Measurements from ENCODE around the gene F10.

Gene F10

GRCh38 chr13:113140677-113141600 is 18.3 kb downstream of the F10 start:
- no peak for FAIRE-seq

- FAIRE-seq, result no peak
Measured at GRCh38 chr13:113141601-113141970, 19.0 kb downstream of the F10 start.

DNA sequence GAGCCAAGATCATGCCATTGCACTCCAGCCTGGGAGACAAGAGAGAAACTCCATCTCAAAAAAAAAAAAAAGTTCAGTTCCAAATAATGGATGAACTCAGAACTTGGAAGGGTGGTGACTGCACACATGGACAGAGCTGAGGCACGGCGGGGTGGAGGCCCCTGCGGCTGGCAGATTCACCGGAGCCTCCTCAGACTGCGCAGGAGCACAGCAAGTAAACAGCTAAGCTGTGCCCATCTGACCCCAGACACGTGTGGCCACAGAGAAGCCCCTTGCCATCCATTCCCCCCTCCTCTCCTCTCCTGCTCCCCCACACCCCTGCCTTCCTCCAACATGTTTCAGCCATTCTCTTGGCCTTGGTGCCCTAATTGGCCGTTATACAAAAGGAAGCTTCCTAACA is 20.3 kb downstream of the F10 start:
- FAIRE-seq, result no peak

GRCh38 chr13:113143466-113144254 is 21.1 kb downstream of the F10 start:
- no peak for FAIRE-seq

DNA sequence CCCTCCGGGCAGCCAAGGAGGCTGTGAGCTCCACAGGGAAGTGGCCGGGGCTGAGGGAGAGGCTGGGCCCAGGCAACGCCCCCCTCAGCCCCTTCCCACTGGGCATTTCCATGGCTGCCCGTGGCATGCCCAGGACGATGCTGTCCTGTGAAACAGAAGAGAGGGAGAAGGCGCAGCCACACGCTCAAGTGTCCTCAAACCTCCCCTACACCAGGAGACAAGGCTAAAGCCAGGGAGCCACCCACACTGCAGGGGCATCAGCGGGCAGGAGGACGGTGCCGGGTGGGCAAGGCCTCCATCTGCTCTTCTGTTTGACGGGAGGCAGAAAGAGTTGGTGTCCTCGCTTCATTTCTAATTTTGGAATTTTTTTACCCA is 21.6 kb downstream of the F10 start:
- FAIRE-seq, result no peak

DNA sequence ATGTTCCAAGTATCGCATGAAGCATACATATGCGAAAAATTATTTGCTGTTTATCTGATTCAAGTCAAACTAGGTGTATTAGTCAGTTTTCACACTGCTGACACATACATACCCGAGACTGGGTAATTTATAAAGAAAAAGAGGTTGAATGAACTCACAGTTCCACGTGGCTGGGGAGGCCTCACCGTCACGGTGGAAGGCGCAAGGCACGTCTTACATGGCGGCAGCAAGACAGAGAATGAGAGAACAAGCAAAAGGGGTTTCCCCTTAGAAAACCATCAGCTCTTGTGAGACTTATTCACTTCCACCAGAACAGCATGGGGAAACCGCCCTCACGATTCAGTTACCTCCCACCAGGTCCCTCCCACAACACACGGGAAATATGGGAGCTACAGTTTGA is 22.9 kb downstream of the F10 start:
- no peak for FAIRE-seq

DNA sequence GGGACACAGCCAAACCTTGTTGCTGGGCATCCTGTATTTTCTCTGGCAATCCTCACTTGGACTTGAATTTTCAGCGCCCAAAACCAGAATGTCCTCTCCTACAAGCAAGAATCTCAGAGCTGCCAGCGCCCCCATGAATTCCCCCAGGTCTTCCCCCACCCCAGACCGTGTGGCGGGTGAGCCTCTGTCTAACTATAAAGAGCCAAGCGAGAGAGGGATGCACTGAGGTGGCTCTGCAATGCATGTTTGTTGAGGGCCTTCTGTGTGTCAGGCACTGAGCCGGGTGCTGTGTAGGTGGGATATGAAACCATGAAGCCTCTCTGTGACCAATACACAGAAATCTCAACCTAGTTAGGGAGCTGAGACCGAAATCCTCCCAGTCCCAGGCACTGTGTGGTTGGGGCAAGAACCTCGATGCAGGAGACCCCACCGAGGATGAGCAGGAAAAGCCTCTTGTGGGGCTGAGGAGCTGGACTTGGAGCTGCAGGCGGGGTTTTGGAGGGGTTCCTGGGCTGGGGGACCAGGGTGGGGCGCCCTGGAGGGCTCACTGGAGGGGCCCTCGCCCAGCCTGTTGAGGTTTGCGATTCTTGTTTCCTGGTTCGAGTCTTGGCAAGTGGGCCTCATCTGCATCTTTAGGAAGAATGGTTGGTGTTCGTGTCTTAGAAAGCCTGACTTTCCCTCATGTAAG is 23.5 kb downstream of the F10 start:
- FAIRE-seq, result no peak

DNA sequence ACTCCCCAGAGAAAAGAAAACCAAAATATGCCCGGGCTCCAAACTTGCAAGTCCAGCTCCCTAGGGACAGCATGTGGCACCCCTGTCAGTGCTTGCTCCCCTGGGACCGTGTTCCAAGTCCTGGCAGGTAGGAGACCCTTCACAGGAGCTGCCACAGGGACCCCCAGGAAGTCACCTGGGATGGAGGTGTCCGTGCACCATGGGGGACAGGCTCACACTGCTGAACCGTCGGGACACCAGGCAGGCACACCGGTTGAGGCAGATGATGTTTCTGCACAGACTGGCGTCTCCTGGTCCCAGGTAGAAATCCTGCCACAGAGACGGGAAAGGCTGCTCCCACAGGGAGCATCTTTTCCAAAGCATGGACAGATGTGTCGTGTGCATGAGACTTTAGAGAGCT is 24.2 kb downstream of the F10 start:
- no peak for FAIRE-seq

GRCh38 chr13:113147206-113147605 is 24.6 kb downstream of the F10 start:
- no peak for FAIRE-seq

GRCh38 chr13:113148407-113148806 is 25.8 kb downstream of the F10 start:
- no peak for FAIRE-seq

DNA sequence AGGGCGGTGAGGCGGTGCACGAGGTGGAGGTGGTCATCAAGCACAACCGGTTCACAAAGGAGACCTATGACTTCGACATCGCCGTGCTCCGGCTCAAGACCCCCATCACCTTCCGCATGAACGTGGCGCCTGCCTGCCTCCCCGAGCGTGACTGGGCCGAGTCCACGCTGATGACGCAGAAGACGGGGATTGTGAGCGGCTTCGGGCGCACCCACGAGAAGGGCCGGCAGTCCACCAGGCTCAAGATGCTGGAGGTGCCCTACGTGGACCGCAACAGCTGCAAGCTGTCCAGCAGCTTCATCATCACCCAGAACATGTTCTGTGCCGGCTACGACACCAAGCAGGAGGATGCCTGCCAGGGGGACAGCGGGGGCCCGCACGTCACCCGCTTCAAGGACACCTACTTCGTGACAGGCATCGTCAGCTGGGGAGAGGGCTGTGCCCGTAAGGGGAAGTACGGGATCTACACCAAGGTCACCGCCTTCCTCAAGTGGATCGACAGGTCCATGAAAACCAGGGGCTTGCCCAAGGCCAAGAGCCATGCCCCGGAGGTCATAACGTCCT is 26.4 kb downstream of the F10 start:
- FAIRE-seq, result no peak

- FAIRE-seq, result no peak
Measured at GRCh38 chr13:113149711-113150549, 27.3 kb downstream of the F10 start.

DNA sequence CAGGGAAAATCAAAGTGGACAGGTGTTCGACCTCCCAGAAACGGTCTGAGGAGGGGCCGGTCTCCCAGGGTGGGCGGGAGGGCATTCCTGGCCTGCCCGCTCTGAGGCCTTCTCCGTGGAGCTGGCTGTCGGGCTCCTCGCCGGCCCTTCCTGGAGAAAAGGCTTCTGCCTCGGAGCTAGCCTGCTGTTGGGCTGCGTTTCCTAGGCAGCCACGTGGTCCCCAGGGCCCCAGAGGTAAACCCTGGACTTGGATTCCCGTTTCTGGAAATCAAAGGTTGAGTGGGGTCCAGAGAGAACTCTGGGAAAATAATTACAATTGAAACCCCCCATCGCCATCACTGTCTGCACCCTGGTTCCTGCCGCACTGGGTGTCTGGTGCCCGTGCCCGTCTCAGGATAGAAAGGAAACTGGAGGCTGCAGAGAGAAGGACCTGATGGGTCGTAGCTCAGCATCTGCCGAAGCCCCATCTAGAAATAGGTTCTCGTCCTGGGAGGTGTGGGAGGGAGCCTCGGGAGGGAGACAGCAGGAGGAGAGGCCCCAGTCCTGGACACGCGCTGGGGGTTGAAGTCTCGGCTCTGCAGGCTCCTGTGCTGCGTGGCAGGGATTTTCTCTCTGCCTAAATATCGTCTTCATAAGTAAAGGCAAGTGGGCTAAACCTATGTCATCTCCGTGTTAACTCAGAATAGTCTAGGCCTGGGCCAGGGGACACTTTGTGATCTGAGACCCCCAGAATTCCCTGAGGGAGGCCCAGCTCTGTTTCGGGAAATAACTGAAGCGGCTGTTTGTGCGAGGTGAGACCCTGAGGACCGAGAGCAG is 28.2 kb downstream of the F10 start:
- no peak for FAIRE-seq

DNA sequence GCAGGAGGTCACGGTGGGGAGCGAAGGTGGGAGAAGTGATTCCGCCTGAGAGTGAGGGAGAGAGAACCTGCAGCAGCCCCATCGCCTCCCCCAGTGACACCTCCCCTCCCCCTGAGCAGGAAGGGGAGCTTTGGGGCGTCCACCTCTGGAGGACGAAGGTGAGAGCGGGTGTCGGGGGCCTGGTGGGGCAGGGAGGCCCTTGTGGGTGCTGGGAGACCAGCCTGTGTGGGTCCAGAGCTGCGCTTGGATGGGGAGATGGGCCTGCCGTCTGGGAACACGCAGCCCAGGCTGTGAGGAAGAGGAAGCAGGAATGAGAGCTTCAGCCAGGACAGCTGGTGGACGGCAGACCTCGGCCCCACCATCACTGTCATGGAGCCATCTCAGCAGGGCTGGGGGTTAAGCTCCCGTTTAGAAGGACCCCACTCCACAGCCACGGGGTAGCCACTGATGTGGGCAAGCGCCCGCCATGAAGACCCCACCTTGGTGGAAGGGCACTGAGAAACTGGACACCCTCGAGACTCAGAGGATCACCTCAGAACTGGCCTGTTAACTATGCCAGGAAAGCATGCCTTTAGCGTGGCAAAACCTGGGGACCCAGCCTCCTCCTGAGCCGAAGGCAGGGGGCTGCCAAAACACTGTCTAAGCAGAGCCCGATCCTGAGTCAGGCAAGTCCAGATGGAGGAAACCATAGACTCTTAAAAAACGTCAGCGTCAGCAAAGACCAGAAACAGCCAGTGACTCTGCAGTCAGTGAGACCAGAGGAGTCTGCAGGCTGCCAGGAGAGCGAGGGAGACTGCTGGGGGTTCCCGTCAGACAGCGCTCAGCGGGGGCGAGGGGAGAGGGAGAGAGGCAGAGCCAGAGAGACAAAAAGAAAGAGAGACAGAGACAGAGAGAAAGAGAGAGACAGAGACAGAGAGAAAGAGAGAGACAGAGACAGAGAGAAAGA is 29.4 kb downstream of the F10 start:
- peak; percentile 78 for FAIRE-seq

DNA sequence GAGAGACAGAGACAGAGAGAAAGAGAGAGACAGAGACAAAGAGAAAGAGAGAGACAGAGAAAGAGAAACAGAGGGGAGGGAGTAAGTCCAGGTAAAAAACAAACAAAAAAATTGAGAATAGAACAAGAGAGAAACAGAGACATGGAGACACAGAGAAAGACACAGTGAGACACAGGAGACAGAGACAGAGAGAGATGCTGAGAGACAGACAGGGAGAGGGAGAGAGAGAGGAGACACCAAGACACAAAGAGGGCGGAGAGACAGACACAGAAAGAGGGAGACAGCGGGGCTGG is 30.0 kb downstream of the F10 start:
- no peak for FAIRE-seq

GRCh38 chr13:113152984-113153809 is 30.6 kb downstream of the F10 start:
- FAIRE-seq, result no peak

DNA sequence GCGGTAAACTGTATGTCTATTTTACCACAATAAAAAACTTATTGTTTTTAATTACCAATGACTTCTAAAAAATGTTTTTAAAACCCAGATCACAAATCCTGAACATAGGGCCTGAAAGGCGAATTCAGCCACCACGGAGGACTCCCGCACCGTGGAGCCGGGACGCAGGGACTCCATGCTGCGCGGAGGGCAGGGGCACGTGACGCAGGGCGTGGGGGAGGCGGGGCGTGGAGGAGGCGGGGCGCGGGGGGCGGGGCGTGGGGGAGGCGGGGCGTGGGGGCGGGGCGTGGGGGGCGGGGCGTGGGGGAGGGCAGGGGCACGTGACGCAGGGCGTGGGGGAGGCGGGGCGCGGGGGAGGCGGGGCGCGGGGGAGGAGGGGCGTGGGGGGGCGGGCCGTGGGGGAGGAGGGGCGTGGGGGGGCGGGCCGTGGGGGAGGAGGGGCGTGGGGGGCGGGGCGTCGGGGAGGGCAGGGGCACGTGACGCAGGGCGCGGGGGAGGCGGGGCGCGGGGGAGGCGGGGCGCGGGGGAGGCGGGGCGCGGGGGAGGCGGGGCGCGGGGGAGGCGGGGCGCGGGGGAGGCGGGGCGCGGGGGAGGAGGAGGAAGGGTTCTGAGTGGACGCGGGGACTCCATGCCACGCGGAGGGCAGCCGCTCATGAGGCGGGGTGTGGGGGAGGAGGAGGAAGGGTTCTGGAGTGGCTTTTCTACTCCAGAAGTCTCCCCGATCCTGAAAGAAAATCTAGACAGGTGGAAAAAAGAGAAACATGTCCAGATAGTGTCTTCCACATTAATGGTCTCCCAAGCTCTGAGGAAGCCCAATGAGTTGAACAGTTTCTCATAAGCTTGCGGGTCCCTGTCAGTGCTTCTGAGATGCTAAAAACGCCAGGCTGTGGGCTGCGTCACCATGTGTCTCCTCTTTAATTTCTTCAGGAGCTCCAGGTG is 31.5 kb downstream of the F10 start:
- FAIRE-seq, result no peak

GRCh38 chr13:113155201-113155600 is 32.6 kb downstream of the F10 start:
- no peak for FAIRE-seq

Measured in endometrium (tissue), 2 donors.